OCI-LY3 (cell line): ENCODE results near the gene NHLRC2.

Experiments used
- EZH2phosphoT487 ChIP-seq: fragments of 200-600 bp; shearing (Covaris generic); IDR thresholded peaks from 2 replicates; pipeline ENCODE4 v1.6.1; 2018; ENCODE audit warnings: antibody characterized with exemption, mixed run types, low read depth
- TF ChIP-seq, protein P1 (sequence below): fragments of 200-600, 300-600 bp; sonication (generic); IDR thresholded peaks from 2 replicates; pipeline ENCODE4 v1.5.1; 2014; ENCODE audit warnings: antibody characterized with exemption, low read length, low read depth

DNA sequence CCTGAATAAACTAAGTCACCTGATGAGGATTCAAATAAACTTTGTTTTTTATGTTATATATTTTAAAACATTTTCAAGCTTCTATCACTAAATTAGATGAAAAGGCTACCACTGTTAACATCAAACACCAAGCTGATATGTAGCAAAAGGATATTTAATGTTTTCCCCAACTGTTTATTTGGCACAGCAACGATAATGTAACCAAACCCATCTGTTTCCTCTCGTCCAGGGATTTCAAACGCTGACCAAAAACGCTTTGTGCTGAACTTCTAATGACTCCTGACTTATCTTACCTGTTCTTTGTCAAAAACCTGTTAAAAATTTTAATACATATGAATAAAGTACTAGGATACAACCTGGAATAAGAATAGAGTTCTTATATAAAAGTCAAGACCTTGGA is 31.1 kb upstream of the NHLRC2 start:
- TF ChIP-seq, protein P1, sequence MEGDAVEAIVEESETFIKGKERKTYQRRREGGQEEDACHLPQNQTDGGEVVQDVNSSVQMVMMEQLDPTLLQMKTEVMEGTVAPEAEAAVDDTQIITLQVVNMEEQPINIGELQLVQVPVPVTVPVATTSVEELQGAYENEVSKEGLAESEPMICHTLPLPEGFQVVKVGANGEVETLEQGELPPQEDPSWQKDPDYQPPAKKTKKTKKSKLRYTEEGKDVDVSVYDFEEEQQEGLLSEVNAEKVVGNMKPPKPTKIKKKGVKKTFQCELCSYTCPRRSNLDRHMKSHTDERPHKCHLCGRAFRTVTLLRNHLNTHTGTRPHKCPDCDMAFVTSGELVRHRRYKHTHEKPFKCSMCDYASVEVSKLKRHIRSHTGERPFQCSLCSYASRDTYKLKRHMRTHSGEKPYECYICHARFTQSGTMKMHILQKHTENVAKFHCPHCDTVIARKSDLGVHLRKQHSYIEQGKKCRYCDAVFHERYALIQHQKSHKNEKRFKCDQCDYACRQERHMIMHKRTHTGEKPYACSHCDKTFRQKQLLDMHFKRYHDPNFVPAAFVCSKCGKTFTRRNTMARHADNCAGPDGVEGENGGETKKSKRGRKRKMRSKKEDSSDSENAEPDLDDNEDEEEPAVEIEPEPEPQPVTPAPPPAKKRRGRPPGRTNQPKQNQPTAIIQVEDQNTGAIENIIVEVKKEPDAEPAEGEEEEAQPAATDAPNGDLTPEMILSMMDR: no peak
- no peak for TF ChIP-seq EZH2phosphoT487
